AG08395 (cell line): ENCODE results near the gene CHCHD1.
"Not testable (repeated sequence)": the region's sequence is repeated elsewhere in the genome, so short reads cannot be mapped to it uniquely, and the experiment has no call there.

Experiments used
- DNase-seq: peaks from one replicate; pipeline ENCODE4 v3.0.0; 2012; ENCODE audit warnings: mixed read lengths, low spot score

The CHCHD1 gene

DNA sequence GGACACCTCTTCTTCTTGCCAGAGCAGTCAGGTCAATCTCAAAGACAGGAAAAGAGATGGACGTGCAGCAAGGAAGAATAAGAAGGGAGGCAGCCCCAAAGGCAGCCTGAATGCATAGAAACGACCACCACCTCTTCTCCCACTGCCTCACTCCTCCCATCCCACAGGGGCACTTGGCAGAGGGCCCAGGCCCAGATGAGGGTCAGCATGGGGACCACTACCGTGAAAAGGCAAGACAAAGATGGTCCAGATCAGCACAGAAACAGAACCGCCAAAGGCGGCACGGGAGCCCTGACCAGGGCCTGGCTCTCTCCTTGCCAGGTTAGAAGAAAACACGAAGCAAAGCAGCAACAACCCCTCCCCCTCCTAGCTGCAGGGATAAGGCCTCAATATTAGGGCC lies 31.5 kb downstream of the CHCHD1 start:
- DNase-seq: no peak

DNA sequence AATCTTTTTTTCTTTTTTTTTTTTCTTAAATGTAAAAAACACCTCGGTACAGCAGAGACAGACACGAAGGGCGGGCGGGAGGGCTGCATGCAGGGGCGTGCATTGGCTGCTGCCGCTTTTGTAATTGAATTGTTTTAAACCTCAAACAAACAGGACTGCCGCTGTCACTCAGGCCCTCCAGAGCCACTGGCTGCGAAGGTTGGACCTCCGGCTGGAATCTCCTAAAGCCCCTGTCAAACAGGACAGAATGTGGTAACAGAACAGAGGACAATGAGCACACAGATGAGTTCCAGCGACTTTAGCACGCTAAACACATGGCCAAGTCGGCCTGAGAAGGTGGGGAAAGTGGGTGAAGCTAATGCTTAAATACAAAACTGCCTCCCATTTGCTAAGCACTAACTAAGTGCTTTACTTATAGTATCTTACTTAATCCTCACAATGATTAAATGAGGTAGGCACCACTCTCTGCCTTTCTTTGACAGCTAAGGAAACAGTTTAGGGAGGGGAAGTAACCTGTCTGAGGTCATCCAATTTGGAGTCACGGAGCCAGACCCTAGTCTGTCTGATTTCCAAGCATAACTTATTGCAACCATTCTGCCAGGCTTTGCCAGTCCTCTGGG lies 32.5 kb downstream of the CHCHD1 start:
- no peak for DNase-seq

DNA sequence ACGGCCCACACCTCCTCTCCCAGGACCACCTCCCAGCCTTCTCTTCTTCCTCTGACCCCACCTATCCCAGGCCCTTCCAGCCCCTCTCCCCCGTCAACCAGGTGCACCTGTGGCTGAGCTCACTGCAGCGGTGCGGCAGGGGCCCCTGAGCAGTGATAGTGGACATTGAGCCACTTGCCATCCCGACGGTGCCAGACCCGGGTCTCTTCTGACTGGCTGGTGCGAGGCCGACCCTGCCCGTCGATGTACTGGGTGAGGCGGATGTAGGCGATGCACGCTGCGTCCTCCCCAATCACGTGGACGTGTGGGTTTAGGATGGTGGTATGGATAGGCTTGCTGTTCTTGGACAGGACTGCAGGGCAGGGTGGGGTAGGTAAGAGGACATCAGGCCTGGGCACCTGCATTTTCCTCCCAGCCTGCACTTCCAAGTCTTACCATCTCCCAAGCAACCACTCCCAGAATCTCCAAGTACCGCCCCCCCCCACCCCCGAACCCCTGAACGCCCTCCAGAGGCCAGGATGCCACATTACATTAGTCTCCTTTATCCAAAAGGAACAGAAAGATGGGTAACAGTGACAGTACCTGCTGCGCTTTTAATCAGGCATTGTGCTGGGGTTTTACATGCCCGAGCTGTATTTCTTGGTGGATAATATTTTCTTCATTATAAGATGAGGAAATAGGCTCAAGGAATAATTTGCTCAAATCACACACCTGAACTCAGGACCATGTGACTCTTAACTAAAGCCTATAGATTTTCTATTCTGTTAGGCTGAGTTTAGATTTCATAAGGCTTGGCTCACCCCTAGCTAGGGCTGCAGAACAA lies 33.3 kb downstream of the CHCHD1 start:
- no peak for DNase-seq

DNA sequence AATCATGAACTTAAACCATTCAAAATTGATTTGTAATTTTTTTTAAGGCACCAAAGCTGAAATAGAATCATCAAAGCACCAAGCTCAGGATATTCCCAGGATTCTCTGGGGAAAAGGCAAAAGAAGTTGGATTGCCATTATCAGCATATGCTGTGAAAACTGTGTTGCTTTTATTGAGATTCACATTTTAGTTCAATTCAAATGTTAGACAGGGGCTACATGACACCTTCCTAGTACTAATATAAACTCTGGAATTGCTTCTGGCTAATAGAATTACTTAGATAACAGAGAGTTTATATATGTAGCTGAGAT lies 33.8 kb downstream of the CHCHD1 start:
- no peak for DNase-seq

DNA sequence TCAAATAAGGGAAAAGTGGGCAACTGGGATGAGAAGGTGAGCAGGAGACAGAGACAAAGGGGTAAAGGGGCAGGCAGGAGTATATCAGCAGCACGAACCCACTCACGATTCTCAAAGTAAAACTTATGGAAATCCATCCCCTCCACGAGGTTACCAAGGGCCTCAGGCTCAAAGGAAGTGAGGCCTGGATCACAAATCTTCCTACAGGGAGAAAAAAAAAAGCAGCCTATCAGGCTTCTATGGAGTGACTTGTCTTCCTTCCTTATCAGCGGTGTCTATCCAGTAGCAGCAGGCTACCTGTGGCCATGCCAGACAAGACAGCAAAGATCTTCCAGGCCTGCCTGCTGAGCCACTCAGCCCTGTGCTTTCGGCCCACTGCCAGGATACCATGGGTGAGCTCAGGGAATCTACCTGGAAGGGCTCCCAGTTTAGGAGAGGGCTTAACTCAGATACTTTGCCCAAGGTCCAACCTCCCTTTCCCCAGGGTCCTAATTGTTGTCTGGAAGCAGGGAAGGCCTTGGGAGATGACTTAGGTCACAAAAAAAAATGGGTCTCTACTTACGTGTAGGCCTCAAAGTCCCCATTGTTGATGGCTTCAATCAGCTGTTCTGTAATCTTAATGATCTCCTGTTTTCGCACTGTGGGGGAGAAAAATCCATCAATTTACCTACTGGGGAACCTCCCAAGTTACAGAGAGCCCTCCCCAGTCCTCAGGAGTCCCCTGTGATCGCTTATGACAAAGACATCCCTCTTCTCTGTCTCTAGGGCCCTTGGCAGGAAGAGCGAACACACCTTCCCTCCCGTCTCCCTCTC lies 35.3 kb downstream of the CHCHD1 start:
- DNase-seq: no peak

DNA sequence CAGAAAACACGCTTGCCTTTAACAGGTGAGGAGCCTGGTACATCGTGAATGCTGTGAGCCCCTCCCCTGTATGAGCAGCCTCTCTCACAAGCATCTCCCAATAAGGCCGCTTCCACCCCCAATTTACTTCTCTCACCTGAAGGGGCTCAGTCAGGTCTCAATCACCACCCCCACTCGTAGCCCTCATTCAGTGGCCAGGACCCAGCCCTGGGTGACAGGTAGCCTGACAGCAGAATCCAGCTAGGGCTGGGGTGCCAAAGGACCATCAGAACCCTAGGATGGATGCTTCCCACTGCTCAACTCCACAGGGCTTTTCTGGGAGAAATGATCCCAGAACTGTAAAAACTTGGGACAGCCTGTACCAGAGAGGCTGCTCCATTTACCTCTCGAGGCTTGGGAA lies 36.0 kb downstream of the CHCHD1 start:
- no peak for DNase-seq

DNA sequence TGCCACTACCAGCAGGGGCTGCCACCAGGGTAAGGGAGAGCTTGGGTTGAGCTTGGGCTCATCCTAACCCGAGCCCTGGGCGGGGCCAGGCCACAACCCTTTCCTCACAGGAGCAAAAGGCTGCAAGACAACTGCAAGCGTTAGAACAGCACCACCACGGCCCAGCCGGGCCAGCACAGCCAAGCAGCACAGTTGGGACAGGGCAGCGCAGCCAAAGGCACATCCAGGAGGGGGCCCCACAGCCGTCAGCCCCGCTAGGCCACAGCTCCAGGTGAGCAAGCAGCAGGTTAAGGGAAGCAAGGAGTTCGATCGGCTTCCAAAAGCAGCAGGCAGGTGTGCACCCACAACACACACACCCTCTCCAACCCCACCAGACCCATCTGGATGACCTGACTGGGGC lies 36.6 kb downstream of the CHCHD1 start:
- no peak for DNase-seq

DNA sequence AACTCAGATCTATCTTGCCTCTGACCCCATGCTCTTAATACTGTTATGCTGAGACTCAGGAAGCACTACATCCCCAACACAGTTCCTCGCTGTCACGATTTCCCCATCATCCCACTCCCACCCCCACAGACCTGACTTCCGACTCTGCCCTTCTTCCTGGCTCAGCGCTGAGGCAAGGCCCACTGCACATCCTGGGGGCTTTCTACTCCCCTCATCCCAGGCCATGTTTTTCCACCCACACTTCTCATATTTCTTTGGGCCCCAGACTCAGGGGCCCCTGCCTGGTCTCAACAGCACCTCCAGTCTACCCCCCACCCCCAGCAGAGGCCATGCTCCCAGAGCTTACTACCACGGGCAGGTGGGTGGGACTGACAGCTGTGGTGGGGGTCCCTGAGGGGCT lies 37.2 kb downstream of the CHCHD1 start:
- DNase-seq: no peak

DNA sequence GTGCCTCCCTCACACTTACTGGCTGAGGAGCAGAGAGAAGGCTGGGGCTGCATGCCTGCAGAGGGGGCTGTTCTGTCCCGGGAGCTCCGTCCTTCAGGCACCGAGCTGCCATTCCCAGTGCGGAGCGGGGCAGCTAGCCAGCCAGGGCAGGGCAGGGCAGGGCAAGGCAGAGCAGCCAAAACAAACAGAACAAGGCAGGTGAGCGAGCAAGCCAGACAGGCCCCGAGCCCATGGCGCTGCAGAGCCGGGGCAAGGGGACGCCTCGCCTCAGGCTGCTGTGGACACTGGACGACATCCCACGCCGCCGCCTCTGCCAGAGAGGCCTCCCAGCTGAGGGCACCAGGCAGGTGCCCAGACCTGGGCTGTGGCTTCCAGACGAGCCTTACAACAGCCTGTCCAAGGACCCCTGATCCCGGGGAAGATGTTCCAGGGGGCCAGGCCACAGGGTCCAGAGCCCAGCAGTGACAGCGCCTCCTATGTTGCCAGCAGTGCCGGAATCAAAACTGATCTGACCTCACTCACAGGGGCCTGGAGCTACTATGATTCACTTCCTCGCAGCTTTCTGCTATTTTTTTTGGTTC lies 37.8 kb downstream of the CHCHD1 start:
- no peak for DNase-seq

DNA sequence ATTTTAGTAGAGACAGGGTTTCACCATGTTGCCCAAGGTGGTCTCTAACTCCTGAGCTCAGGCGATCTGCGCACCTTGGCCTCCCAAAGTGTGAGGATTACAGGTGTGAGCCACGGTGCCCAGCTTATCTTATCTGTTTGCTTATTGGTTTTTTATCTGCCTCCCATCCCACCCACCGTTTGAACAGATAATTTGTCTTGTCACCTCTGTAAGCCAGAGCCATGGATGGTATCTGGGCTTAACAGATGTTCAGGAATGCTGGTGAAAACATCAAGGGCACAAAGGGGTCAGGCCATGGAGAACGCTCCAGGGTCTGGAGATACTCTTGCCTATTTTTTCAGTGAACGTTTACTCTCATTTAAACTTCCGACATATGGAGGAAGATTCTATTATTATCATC lies 41.5 kb downstream of the CHCHD1 start:
- no peak for DNase-seq

DNA sequence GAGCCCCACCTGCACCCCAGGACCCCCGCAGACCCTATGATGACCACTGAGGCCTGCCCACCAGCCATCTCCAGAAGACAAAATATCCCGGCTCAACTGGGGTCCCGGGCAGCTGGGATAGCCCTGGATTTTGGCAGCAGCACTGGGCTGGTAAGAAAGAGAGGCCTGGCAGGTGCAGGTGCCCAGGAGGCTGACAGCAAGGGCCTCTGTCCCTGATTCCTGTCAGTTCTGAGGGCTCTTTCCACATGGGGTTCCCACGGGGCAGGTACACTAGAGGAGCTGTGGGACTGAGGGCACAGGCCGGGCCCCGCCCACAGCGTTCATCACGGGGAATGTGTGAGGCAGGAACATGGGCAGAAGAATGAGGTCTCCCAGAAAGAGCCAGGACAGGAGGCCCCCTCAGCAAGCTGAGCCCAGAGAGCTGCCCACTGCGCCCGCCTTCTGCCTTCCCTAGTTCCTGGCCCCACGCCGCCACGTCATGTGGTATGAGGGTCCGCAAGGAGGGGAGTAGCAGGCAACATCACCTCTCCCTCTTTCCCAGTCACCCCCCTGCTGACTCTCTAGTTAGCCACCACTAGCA lies 42.4 kb downstream of the CHCHD1 start:
- DNase-seq: no peak

DNA sequence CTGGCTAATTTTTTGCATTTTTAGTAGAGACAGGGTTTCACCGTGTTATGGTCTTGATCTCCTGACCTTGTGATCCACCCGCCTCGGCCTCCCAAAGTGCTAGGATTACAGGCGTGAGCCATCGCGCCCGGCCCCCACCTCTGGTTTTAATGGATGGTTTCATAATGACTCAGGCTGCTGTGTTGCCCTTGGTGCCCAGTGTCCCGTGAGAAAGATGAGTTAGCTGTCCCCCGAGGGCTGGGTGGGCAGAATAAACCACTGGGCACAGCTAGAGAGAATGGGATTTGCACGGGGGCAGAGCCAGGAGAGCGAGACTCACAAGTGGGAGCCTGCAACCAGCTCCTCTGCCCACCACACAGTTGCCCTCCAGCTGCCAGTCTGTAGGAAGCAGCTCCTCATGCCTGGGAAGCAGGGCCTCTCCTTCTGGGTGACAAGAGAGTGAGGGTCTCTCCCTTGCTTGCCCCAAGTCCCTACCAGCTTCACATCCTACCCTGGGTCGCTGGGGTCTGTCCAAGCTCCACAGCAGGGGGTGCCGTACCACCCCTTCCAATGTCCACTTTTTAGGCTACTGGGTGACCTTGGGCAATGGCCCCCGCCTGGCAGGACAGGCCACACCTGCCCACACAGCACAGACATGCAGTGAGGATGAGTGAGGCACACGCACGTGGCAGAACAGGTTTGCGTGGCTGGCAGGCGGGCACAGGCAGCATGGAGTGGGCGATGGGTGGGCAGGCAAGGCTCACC lies 45.7 kb downstream of the CHCHD1 start:
- DNase-seq: no peak

DNA sequence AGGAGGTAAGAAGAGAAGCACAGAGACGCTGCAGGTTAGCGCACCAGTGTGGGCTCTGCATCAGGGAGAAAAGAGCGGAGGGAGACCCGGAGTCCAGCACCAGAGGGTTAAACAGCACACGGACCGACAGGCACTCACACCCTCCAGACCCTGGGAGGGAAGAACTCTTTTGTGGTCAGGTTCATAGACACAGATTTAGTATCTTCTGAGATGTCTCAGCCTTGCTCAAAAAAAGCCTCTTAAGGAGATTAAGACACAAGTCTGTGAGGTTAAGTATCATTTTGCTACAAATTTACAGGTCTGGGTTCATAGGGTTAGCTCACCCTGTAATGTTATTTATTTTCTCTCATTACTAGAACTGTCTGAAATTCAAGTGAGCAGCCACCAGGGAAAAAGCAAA lies 46.3 kb downstream of the CHCHD1 start:
- no peak for DNase-seq

DNA sequence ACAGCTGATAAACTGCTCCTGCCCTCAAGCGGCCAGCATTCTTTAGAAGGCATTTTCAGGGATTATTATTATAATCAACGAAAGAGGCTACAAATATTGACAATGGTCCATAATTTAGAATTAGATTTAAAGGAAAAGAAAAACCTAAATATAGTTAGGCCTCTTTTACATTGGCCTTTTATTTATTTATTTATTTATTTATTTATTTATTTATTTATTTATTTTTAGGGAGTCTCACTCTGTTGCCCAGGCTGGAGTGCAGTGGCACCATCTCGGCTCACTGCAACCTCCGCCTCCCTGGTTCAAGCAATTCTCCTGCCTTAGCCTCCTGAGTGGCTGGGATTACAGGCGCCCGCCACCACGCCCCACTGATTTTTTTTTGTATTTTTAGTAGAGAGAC lies 47.2 kb downstream of the CHCHD1 start:
- DNase-seq: not testable (repeated sequence)
